LNCaP clone FGC (cell line): Measurements from ENCODE around the gene SELENOF.

ENCODE experiments used
- DNase-seq: peaks from one replicate; pipeline ENCODE4 v3.0.0-alpha.2; 2011; ENCODE audit warnings: low read depth
- H3K4me3 ChIP-seq: 2 replicates; pipeline ENCODE4 v1.5.1; 2011; ENCODE audit warnings: mild to moderate bottlenecking, low read depth, low read length, control low read depth
- TF ChIP-seq, protein P1 (sequence below): IDR thresholded peaks from 2 replicates; pipeline ENCODE4 v1.5.1; 2012; ENCODE audit warnings: mild to moderate bottlenecking; ENCODE audit not compliant: control insufficient read depth, insufficient read depth; ENCODE audit errors: extremely low read depth

Gene SELENOF

GRCh38 chr1:86950712-86951419, 36.9 kb upstream of the SELENOF start:
- no peak for DNase-seq
- no peak overlapping the region for H3K4me3 ChIP-seq
- TF ChIP-seq, protein P1, sequence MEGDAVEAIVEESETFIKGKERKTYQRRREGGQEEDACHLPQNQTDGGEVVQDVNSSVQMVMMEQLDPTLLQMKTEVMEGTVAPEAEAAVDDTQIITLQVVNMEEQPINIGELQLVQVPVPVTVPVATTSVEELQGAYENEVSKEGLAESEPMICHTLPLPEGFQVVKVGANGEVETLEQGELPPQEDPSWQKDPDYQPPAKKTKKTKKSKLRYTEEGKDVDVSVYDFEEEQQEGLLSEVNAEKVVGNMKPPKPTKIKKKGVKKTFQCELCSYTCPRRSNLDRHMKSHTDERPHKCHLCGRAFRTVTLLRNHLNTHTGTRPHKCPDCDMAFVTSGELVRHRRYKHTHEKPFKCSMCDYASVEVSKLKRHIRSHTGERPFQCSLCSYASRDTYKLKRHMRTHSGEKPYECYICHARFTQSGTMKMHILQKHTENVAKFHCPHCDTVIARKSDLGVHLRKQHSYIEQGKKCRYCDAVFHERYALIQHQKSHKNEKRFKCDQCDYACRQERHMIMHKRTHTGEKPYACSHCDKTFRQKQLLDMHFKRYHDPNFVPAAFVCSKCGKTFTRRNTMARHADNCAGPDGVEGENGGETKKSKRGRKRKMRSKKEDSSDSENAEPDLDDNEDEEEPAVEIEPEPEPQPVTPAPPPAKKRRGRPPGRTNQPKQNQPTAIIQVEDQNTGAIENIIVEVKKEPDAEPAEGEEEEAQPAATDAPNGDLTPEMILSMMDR = no peak

DNA sequence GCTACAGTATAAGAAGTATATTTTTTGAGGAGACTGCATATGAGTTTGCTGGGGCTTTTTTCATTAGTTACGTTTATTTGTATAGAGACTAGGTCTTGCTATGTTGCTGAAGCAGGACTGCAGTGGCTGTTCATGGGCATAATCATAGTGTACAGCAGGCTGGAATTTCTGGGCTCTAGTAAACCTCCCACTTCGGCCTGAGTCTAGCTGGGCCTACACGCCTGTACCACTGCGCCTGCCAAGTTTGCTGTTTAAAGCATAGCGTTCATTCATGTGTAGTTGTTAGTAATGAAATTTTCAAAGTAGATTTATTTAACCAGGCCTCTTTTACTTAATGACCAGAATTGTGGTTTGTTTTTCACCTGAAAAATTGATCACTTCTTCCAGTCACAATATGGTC, 34.3 kb upstream of the SELENOF start:
- no peak for DNase-seq
- no peak overlapping the region for H3K4me3 ChIP-seq
- TF ChIP-seq, protein P1 = no peak

- TF ChIP-seq, protein P1 = no peak
- no peak for DNase-seq
- no peak overlapping the region for H3K4me3 ChIP-seq
Observed at GRCh38 chr1:86942743-86943142, 28.8 kb upstream of the SELENOF start.

GRCh38 chr1:86942042-86942441, 28.1 kb upstream of the SELENOF start:
- TF ChIP-seq, protein P1 = no peak
- DNase-seq = no peak
- no peak overlapping the region for H3K4me3 ChIP-seq

DNA sequence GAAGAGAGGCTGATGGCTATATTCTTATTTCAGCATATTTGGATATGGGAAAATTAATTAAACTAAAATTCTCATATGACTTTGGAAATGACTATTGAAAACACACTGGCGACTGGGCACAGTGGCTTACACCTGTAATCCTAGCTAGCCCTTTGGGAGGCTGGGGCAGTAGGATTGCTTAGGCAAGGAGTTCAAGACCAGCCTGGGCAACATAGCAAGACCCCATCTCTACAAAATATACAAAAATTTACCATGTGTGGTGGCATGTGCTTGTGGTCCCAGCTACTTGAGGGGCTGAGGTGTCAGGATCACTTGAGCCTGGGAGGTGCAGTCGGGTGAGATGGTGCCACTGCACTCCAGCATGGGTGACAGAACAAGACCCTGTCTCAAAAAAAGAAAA, 26.7 kb upstream of the SELENOF start:
- TF ChIP-seq, protein P1 = no peak
- DNase-seq = no peak
- no peak overlapping the region for H3K4me3 ChIP-seq

DNA sequence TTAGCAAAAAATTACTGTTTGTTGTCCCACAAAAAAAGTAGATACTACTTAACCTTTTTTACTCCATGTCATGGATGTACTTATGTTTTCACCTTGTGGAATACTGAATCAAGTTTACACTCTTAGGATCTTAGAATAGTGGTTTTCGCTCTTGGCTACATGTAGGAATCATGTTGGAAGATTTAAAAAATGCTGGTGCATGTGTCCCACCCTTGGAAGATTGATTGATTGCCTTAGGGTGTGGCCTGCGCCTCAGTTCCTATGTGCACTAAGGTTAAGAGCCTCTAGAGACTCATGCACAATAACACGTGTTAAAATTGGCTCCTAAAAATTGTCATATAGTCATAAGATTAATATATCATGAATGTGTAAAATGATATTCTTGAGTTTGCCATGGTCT, 25.5 kb upstream of the SELENOF start:
- TF ChIP-seq, protein P1 = no peak
- no peak for DNase-seq
- H3K4me3 ChIP-seq = no peak overlapping the region

- no peak overlapping the region for H3K4me3 ChIP-seq
- no peak for DNase-seq
- TF ChIP-seq, protein P1 = no peak
Observed at GRCh38 chr1:86938855-86939254, 24.9 kb upstream of the SELENOF start.
